Measurements from ENCODE around the gene RBM4B. TPM values are rescaled to one million over a fixed set of nuclear protein-coding genes. Genes with fewer than 3 reads are reported as not detected.

Gene RBM4B
- total RNA-seq, 2 experiments from 2014 or later = 10.7 to 13.1 TPM

DNA sequence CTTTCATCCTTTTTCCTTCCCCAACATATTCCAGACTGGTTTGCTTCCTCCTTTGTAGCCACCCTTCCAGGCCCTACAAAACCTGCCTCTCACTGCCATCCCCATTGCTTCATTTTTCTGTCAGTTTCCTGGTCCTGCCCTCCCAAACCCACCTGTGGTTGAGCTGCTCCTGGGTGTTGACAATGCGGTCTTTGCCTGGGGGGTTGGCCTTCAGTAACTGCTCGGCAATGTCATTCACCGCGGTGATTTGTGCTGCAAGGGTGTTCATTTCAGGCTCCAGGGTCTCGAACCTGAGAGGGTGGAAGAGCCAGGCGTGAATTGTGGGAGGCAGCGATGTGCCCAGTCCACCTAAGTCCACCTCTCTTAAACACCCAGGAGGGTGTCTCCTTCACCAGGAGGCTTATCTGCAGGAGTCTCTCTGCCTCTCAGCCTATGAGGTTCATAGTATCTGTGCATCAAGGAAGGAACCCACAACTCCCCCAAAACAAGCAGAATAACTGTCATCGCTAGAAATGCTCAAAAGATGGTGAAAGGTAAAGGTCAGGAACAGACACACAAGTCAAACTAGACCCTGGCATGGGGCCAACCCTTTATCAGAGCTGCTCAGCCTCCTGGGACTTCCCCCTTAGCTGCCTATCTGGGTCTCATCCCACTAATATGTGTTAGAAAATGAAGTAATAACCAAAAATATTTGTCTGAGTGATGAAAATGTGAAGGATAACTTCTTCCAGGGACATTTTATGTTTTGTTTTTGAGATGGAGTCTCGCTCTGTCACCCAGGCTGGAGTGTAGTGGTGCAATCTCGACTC lies 23.9 kb upstream of the RBM4B start:
- Mint-ChIP-seq H3K27me3 (no peaks in the 10 kb centered on the region), H3K4me3 (no peak overlapping the region), H3K9me3 (no peaks in the 10 kb centered on the region), H3K4me1 (ENCODE audit: low read depth) (peaks cover 2% of the 10 kb centered on the region), H3K27ac (no peak overlapping the region), H3K36me3 (ENCODE audit: low read depth) (no peaks in the 10 kb centered on the region)
- ATAC-seq = no peak
- peak; percentile 56 for DNase-seq
- POLR2A ChIA-PET = no interaction called here
- intact Hi-C loops (cut with micrococcal nuclease) = no loop called here
- TF ChIP-seq, protein P1, sequence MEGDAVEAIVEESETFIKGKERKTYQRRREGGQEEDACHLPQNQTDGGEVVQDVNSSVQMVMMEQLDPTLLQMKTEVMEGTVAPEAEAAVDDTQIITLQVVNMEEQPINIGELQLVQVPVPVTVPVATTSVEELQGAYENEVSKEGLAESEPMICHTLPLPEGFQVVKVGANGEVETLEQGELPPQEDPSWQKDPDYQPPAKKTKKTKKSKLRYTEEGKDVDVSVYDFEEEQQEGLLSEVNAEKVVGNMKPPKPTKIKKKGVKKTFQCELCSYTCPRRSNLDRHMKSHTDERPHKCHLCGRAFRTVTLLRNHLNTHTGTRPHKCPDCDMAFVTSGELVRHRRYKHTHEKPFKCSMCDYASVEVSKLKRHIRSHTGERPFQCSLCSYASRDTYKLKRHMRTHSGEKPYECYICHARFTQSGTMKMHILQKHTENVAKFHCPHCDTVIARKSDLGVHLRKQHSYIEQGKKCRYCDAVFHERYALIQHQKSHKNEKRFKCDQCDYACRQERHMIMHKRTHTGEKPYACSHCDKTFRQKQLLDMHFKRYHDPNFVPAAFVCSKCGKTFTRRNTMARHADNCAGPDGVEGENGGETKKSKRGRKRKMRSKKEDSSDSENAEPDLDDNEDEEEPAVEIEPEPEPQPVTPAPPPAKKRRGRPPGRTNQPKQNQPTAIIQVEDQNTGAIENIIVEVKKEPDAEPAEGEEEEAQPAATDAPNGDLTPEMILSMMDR (IDR thresholded peaks at IDR 0.05) = no peak
- CTCF ChIA-PET = interaction anchor here (1.0 kb wide), 1 partner anchor 133 kb away, joined by 4 read pairs; no protein-coding TSS in a partner anchor

DNA sequence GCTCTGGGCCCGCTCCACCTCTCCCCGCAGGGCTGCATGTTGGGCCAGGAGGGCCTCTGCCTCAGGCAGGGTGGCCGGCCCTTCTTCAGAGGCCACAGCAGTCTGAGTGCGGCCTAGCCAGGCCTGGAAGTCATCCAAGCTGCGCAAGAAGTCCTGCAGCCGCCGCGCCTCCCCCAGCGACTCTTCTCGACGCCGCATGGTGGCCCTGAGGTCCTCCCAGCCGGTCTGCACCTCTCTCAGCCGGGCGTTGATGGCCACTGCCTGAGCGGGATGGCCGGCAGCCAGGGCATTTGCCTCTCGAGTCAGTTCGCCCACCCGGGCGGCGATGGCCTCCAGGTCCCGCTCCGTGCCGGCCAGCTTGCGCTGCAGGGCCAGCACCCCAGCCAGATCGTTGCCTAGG lies 23.1 kb upstream of the RBM4B start:
- Mint-ChIP-seq H3K4me3 (no peak overlapping the region), H3K4me1 (ENCODE audit: low read depth) (peaks cover 2% of the 10 kb centered on the region), H3K27ac (no peak overlapping the region), H3K27me3 (no peaks in the 10 kb centered on the region), H3K9me3 (no peaks in the 10 kb centered on the region), H3K36me3 (ENCODE audit: low read depth) (no peaks in the 10 kb centered on the region)
- POLR2A ChIA-PET = no interaction called here
- CTCF ChIA-PET = interaction anchor here (1.0 kb wide), 1 partner anchor 133 kb away, joined by 4 read pairs; no protein-coding TSS in a partner anchor
- TF ChIP-seq, protein P1 (IDR thresholded peaks at IDR 0.05) = no peak
- intact Hi-C loops (cut with micrococcal nuclease) = no loop called here
- DNase-seq (no peak), ATAC-seq (no peak)

DNA sequence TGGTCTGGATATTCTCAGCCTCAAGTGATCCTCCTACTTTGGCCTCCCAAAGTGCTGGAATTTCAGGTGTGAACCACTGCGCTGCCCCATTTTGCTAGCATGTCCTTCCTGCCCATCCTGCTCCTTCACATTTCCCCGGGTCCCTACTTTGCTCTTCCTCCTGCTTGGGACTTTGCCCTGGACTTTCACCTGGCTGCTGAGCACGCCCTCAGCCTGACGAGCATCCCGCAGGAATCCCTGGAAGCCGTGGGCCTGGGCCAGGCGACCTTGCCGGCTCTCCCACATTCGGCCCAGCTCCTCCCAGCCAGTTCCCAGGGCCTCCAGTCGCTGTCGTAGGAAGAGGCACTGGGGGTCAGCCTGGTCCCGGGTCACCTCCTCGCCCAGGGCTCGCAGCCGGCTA lies 22.6 kb upstream of the RBM4B start:
- H3K27ac Mint-ChIP-seq = no peak overlapping the region
- no peak overlapping the region for H3K4me3 Mint-ChIP-seq
- no peak for DNase-seq
- intact Hi-C loops (cut with micrococcal nuclease) = no loop called here
- POLR2A ChIA-PET = no interaction called here
- H3K36me3 Mint-ChIP-seq (ENCODE audit: low read depth) = no peaks in the 10 kb centered on the region
- H3K27me3 Mint-ChIP-seq = no peaks in the 10 kb centered on the region
- H3K9me3 Mint-ChIP-seq = no peaks in the 10 kb centered on the region
- TF ChIP-seq, protein P1 (IDR thresholded peaks at IDR 0.05) = no peak
- CTCF ChIA-PET = interaction anchor here (1.0 to 1.8 kb wide), 2 partner anchors 8 to 26 kb away, joined by 3 to 4 read pairs; no protein-coding TSS in a partner anchor
- H3K4me1 Mint-ChIP-seq (ENCODE audit: low read depth) = peaks cover 2% of the 10 kb centered on the region
- ATAC-seq = no peak

DNA sequence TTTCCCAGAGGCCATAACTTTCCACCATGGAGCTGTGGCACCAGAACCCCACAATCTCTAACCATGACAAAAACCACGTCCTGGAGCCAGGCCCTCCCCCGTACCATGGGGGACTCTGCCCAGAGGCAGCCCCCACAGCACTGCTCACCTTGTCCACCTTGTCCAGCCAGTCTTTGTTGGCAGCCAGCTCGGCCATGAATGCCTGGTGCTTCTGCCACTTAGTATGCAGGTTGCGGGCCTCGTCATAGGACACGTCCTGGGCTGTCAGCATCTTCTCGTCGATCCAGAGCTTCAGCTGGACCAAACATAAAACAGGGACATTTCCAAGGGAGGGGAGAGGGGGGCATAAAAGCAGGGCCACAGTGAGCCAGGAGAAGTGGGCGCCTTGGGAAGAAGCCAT lies 20.8 kb upstream of the RBM4B start:
- POLR2A ChIA-PET = no interaction called here
- no peak overlapping the region for H3K27ac Mint-ChIP-seq
- TF ChIP-seq, protein P1 (IDR thresholded peaks at IDR 0.05) = no peak
- no peaks in the 10 kb centered on the region for H3K36me3 Mint-ChIP-seq (ENCODE audit: low read depth)
- H3K4me3 Mint-ChIP-seq = no peak overlapping the region
- ATAC-seq (no peak), DNase-seq (no peak)
- no peaks in the 10 kb centered on the region for H3K27me3 Mint-ChIP-seq
- intact Hi-C loops (cut with micrococcal nuclease) = no loop called here
- CTCF ChIA-PET = interaction anchor here (1.2 to 1.8 kb wide), 3 partner anchors 9 to 135 kb away, joined by 3 read pairs; partner anchors contain the start of gene RBM4B
- H3K4me1 Mint-ChIP-seq (ENCODE audit: low read depth) = no peaks in the 10 kb centered on the region
- no peaks in the 10 kb centered on the region for H3K9me3 Mint-ChIP-seq

DNA sequence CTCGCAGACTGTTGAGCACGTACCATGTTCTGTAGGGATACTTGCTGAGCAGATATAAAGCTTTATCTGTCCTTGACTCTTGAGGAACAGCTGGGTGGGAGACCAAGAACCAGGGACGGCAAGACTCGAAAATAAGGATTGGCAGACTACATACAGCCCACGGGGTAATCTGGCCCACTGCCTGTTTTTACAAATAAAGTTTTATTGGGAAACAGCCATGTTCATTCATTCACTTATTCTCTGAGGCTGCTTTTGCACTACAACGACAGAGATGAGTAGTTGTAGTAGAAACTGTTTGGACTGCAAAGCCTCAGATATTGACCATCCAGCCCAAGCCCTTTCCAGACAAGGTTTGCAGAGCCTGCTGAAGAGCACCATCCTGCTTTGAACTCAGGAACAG lies 20.3 kb upstream of the RBM4B start:
- no peak overlapping the region for H3K4me3 Mint-ChIP-seq
- no peaks in the 10 kb centered on the region for H3K36me3 Mint-ChIP-seq (ENCODE audit: low read depth)
- ChIA-PET CTCF (interaction anchor here (1.2 kb wide), 1 partner anchor 20 kb away, joined by 3 read pairs; the partner anchor contains the start of gene RBM4B), POLR2A (no interaction called here)
- no peaks in the 10 kb centered on the region for H3K9me3 Mint-ChIP-seq
- H3K4me1 Mint-ChIP-seq (ENCODE audit: low read depth) = no peaks in the 10 kb centered on the region
- no peak overlapping the region for H3K27ac Mint-ChIP-seq
- TF ChIP-seq, protein P1 (IDR thresholded peaks at IDR 0.05) = no peak
- H3K27me3 Mint-ChIP-seq = no peaks in the 10 kb centered on the region
- intact Hi-C loops (cut with micrococcal nuclease) = no loop called here
- no peak for ATAC-seq
- no peak for DNase-seq
